Uterus (tissue), 4 donors: ENCODE data around the gene HOXB8. TPM values are rescaled to one million over a fixed set of nuclear protein-coding genes. Genes with fewer than 3 reads are reported as not detected.

ENCODE experiments used
- DNase-seq, 2 donors: peaks; one replicate each; pipeline ENCODE4 v3.0.0-alpha.2; 2019 to 2020
- H3K27ac ChIP-seq, 2 donors: fragments of 200-600 bp; sonication (generic); 1 replicate in 1 of 2; 2 replicates in 1 of 2; pipeline ENCODE4 v1.5.1; 2016 to 2018
- H3K27me3 ChIP-seq, 2 donors: fragments of 200-600 bp; sonication (generic); one replicate each; pipeline ENCODE4 v1.5.1; 2018 to 2019; ENCODE audit warnings: control low read depth in 1 of 2
- H3K36me3 ChIP-seq, 2 donors: fragments of 200-600 bp; sonication (generic); one replicate each; pipeline ENCODE4 v1.5.1; 2019; ENCODE audit warnings: control low read depth in 1 of 2
- H3K4me1 ChIP-seq, 2 donors: fragments of 200-600 bp; sonication (generic); one replicate each; pipeline ENCODE4 v1.5.1; 2018 to 2019; ENCODE audit warnings: control low read depth in 1 of 2
- H3K4me3 ChIP-seq, 2 donors: fragments of 200-600 bp; sonication (generic); 1 replicate in 1 of 2; 2 replicates in 1 of 2; pipeline ENCODE4 v1.5.1; 2018 to 2019; ENCODE audit warnings: mild to moderate bottlenecking in 1 of 2
- H3K9me3 ChIP-seq, 2 donors: fragments of 200-600 bp; sonication (generic); one replicate each; pipeline ENCODE4 v1.5.1; 2019; ENCODE audit warnings: control low read depth in 1 of 2
- POLR2A ChIP-seq, 2 donors: fragments of 450-650 bp; IDR thresholded peaks; one replicate each; pipeline ENCODE4 v1.6.1; 2016; ENCODE audit warnings: antibody characterized with exemption in 2 of 2, mild to moderate bottlenecking in 1 of 2, moderate library complexity in 1 of 2
- intact Hi-C: fragments of 100-400 bp; cut with DNase I; formaldehyde crosslinking; loops from one replicate; pipeline ENCODE4 v1.15.1; 2023; ENCODE audit warnings: low total_unique reads
- total RNA-seq, 4 donors: library from RNA; depleted of rRNA in 3 of 4; stranded (reverse); fragments of >200 nt in 3 of 4; gene quantifications; one replicate each; pipeline versions ENCODE4 v1.1.0 to v1.2.4, GENCODE V29; 2014 to 2023
- TF ChIP-seq, protein P1 (sequence below), 4 experiments: fragments of 200-600 bp in 2 of 4; fragments of 450-650 bp in 2 of 4; sonication (generic) in 2 of 4; IDR thresholded peaks; one replicate each; pipeline ENCODE4 v1.5.1; 2016 to 2019; ENCODE audit warnings: antibody characterized with exemption in 4 of 4, mild to moderate bottlenecking in 2 of 4, moderate library complexity in 1 of 4
- donor health status: DM: yes; HTN: yes; CAD: no.

The HOXB8 gene
- total RNA-seq, 4 donors from 2014 or later, result 0.29 to 9.5 (median 1.9) TPM; not detected in 1

DNA sequence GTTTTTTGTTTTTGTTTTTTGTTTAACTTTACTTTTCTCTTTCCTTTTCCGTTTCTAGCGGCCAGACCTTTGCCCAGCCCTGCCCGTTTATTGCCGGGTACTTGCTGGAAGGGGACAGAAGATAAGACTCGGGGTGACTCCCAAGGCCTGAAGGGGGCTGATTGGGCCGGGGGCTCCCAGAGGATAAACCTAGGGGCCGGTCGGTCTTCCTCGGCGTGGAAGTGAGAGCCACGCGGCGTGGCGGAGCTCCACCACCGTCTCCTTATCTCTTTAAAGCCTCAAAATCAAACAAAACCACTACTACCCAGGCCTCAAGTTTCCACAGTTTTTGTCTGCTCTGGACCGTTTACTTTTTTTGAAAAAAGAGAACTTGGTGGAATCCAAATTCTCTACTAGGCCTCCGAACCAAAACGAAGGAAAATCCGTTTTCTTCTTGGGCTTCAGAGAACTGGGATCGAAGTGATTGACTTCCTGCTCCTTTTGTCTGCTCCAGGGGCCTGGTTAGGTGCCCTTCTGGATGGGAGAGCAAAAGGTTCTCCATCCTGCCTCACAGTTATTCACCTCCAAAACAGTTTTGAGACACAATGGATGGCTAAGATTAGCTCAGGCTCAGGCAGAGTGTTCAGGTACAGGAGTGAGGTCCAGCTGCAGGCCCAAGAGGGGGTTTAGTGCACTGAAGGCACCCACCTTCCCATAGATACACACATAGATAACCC lies 19.6 kb upstream of the HOXB8 start:
- Histone ChIP-seq H3K4me3 (no peak overlapping the region), H3K36me3 (no peaks in the 10 kb centered on the region), H3K27ac (no peak overlapping the region), H3K9me3 (no peaks in the 10 kb centered on the region), H3K27me3 (peaks cover 14 to 70% of the 10 kb centered on the region in 2 donors), H3K4me1 (no peaks in the 10 kb centered on the region)
- no peak for TF ChIP-seq POLR2A (IDR thresholded peaks at IDR 0.05)
- TF ChIP-seq, protein P1, sequence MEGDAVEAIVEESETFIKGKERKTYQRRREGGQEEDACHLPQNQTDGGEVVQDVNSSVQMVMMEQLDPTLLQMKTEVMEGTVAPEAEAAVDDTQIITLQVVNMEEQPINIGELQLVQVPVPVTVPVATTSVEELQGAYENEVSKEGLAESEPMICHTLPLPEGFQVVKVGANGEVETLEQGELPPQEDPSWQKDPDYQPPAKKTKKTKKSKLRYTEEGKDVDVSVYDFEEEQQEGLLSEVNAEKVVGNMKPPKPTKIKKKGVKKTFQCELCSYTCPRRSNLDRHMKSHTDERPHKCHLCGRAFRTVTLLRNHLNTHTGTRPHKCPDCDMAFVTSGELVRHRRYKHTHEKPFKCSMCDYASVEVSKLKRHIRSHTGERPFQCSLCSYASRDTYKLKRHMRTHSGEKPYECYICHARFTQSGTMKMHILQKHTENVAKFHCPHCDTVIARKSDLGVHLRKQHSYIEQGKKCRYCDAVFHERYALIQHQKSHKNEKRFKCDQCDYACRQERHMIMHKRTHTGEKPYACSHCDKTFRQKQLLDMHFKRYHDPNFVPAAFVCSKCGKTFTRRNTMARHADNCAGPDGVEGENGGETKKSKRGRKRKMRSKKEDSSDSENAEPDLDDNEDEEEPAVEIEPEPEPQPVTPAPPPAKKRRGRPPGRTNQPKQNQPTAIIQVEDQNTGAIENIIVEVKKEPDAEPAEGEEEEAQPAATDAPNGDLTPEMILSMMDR (IDR thresholded peaks at IDR 0.05), result no peak
- no peak for DNase-seq
- intact Hi-C loops, result no loop called here

DNA sequence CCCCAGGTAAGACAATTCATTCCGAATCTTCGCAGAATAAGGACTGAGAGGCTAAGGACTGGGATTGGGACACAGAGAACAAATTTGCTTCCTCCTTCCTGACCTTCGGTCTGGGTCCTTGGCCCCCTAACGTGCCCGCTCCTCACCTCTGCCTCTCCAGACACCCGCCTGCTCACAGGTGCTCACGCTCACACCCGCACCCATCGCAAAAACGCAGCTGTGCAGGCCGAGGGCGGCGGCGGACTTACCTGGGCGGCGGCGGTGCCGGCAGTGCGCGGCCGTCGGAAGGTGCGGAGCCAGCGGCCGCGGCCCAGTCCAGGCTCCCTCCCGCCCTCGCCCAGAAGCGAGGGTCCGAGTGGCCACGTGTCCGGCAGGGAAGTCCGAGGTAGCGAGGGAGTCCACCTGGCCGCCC lies 18.2 kb upstream of the HOXB8 start:
- no peak for DNase-seq
- Histone ChIP-seq H3K9me3 (no peaks in the 10 kb centered on the region), H3K4me3 (no peak overlapping the region), H3K27me3 (peaks cover 14 to 76% of the 10 kb centered on the region in 2 donors), H3K4me1 (no peaks in the 10 kb centered on the region), H3K27ac (no peak overlapping the region), H3K36me3 (no peaks in the 10 kb centered on the region)
- intact Hi-C loops, result no loop called here
- no peak for TF ChIP-seq POLR2A (IDR thresholded peaks at IDR 0.05)
- TF ChIP-seq, protein P1 (IDR thresholded peaks at IDR 0.05), result no peak

DNA sequence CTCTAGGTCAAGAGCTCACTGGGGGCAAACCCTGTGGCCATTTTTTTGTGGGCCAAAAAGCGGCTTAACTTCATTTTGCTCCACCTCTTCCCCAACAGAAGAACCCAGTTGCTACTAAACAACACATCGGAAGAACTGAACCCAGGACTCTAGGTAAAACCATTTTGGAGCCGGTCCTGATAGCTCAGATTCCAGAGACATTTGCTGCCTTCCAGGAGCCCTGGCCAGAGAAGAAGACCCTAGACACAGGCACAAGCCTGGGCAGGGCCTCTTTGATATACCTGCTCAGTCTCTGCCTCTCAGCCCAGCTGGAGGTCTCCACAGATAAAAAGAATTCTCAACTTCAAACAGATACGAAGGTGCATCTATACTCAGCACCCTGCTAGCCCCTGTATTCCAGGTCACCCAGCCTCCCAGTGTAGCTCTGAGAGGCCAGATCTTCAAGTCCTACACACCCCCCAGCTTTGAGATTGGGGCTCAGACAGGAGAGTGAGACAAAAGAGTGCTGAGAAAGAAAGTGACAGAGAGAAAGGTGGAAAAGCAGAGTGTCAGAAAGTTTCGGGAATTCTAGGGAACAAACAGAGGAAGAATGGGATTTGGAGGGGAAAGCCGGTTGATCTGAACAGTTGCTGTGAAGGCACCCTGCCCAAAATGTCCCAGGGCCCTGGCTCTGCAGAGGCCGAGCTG lies 17.6 kb upstream of the HOXB8 start:
- Histone ChIP-seq H3K4me1 (no peaks in the 10 kb centered on the region), H3K27ac (no peak overlapping the region), H3K27me3 (peaks cover 19 to 78% of the 10 kb centered on the region in 2 donors), H3K36me3 (no peaks in the 10 kb centered on the region), H3K9me3 (no peaks in the 10 kb centered on the region), H3K4me3 (no peak overlapping the region)
- no peak for DNase-seq
- intact Hi-C loops, result no loop called here
- TF ChIP-seq, protein P1 (IDR thresholded peaks at IDR 0.05), result no peak
- no peak for TF ChIP-seq POLR2A (IDR thresholded peaks at IDR 0.05)

DNA sequence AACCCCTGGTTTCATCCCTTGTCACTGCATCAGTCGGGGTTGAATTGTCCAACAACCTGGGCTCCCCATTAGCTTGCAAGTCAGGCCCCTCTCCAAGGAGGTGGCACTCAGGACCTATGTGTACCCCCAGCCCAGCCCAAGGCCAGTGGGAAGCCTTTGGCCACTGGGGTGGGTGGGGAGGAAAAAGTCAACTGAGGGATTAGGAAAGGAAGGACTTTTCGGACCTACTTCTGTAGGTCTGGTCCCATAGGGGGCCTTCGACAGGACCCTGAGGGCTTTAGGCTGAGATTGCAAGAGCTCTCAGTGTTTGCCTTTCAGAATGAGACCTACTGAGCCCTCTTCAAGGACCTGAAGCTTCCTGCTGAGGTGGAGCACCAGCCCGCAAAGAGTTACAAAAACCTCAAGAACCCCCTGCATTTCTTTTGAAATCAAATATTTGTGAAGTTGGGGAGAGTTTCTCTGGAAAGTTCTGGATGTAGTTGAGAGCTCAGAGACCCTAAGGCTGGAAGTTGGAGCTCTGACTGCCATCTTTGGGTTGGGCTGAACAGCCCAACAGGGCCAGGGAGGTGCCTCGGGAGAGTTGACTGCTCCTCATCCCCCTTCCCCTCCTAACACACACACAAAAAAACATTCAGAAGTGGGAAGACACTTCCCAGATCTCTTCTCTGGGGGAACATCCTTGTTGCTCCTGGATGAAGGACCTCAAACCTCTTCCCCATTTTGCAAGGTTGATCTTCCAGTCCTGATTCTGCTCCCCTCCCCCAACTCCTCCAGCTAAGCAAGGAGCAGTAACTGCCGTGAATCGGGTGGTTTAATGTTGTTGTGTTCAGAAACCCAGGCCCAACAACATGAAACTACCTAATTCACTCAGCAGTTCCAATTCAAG lies 16.8 kb upstream of the HOXB8 start:
- intact Hi-C loops, result no loop called here
- no peaks in the 10 kb centered on the region for H3K9me3 ChIP-seq
- H3K27me3 ChIP-seq, result peaks cover 27 to 78% of the 10 kb centered on the region in 2 donors
- no peaks in the 10 kb centered on the region for H3K36me3 ChIP-seq
- no peaks in the 10 kb centered on the region for H3K4me1 ChIP-seq
- no peak overlapping the region for H3K27ac ChIP-seq
- DNase-seq, result no peak
- TF ChIP-seq POLR2A (IDR thresholded peaks at IDR 0.05), result no peak
- TF ChIP-seq, protein P1 (IDR thresholded peaks at IDR 0.05), result no peak
- H3K4me3 ChIP-seq, result no peak overlapping the region
